ENCODE measurements around the gene PSMC4. TPM values are rescaled to one million over a fixed set of nuclear protein-coding genes. Genes with fewer than 3 reads are reported as not detected.

The PSMC4 gene
- polyA plus RNA-seq, 3 donors, result 81.1 to 93.7 (median 86.7) TPM

- no peak for DNase-seq (ENCODE audit: low read depth in 3 of 3, low spot score in 2 of 3)
Observed at GRCh38 chr19:39986643-39987042, 15.7 kb downstream of the PSMC4 start.

DNA sequence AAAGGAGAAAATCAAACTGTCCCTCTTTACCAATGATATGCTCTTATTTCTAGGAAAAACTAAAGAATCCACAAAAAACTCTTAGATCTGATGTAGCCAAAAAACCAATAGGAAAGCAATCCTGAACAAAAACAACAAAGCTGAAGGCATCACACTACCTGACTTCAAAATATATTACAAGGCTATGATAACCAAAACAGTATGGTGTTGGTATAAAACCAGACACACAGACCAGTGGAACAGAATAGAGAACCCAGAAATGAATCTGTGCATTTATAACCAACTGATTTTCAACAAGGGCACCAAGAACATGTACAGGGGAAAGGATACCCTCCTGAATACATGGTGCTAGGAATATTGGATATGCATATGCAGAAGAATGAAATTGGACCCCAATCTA is 16.2 kb downstream of the PSMC4 start:
- no peak for DNase-seq (ENCODE audit: low read depth in 3 of 3, low spot score in 2 of 3)

- DNase-seq (ENCODE audit: low read depth in 3 of 3, low spot score in 2 of 3), result no peak
Observed at GRCh38 chr19:39987596-39987995, 16.6 kb downstream of the PSMC4 start.

GRCh38 chr19:39993605-39994004 is 22.6 kb downstream of the PSMC4 start:
- no peak for DNase-seq (ENCODE audit: low read depth in 3 of 3, low spot score in 2 of 3)

- no peak for DNase-seq (ENCODE audit: low read depth in 3 of 3, low spot score in 2 of 3)
Observed at GRCh38 chr19:39994361-39994760, 23.4 kb downstream of the PSMC4 start.

GRCh38 chr19:39995794-39996193 is 24.8 kb downstream of the PSMC4 start:
- no peak for DNase-seq (ENCODE audit: low read depth in 3 of 3, low spot score in 2 of 3)

GRCh38 chr19:39996218-39996810 is 25.3 kb downstream of the PSMC4 start:
- DNase-seq (ENCODE audit: low read depth in 3 of 3, low spot score in 2 of 3), result peak; percentile 18 to 27 (median 19)

DNA sequence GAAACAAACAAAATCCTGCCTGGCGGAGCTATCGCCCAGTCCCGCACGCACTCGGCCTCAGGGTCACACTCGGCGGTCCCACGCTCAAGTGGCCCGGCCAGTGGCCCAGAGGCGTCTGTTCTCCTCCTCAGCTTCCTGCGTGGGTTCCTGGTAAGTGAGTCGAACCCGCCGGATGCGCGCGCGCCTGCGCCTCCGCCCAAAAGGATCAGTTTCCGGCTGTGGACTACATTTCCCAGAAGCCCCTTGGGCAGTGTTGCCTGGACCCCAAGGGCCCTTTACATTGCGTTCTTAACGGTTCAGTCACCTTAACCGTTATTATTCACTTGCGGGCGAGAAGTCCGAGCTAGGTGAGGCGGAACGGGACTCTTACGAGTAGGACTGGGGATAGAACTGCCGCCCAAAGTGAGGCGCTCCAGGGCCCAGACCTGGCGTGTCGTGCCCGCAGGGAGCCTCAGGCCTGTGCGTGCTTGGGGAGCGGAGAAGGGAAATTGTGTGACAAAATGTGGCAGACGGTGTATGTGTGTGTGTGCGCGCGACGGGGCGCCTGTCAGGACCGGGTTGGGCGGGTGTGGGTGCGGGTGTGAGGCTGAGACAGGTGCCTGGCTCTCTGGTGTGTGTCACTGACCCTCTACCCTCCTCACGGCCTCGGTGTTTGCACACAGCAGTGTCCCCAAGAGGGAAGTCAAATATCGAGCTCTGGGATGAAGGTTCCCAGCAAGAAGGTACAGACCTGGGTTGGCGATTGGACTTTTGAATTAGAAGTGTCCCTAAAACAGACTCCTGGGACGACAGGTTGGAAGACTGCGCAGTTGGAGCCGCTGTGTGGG is 26.1 kb downstream of the PSMC4 start, which contains the start of gene ZNF546:
TSS of gene ZNF546 (plus strand) at position 250 of the 827 bp plus-strand sequence. CDS start 1,267 bp downstream, outside the sequence.
- DNase-seq (ENCODE audit: low read depth in 3 of 3, low spot score in 2 of 3), result peak; percentile 74 to 87 (median 84)

GRCh38 chr19:39997638-39998216 is 26.8 kb downstream of the PSMC4 start:
- DNase-seq (ENCODE audit: low read depth in 3 of 3, low spot score in 2 of 3), result no peak

DNA sequence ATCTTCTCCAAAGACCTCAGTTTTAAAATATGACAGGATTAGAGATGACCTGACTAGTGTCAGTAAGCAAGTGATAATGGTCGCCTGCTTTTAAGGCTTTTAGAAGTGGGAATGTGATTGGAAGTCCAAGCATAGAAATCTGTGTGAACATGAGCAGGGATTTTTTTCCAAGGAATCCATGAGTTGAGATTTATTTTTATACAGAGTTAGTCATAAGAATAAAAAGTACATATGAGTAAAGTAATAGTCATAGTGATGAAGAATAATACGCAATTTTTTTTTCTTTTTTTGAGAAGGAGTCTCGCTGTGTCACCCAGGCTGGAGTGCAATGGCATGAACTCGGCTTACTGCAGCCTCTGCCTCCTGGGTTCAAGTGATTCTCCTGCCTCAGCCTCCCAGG is 27.5 kb downstream of the PSMC4 start:
- DNase-seq (ENCODE audit: low read depth in 3 of 3, low spot score in 2 of 3), result no peak

DNA sequence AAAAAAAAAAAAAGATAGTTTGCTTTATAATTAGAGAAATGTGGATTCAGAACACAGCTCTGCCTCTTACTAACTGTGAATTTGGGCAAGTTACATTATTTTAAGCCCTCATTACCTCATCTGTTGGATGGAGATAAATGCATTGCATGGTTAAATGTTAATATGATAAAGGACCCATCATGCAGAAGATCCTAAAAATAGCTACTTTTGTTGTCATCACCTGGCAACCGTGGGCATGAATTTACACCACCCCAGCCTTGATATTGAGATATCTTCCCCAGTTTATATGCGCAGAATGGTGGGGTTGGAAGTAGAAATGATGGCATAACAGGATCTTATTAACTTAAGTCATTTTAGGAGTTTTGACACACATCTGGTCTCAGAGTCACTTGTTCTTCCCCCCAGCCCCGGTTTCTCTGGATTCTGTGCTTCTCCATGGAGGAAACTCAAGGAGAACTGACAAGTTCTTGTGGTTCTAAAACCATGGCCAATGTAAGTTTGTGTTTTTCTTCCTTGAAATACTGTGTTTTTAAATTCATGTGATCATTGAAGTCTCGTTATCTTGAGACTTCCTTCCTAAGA is 34.8 kb downstream of the PSMC4 start:
- DNase-seq (ENCODE audit: low read depth in 3 of 3, low spot score in 2 of 3), result no peak

DNA sequence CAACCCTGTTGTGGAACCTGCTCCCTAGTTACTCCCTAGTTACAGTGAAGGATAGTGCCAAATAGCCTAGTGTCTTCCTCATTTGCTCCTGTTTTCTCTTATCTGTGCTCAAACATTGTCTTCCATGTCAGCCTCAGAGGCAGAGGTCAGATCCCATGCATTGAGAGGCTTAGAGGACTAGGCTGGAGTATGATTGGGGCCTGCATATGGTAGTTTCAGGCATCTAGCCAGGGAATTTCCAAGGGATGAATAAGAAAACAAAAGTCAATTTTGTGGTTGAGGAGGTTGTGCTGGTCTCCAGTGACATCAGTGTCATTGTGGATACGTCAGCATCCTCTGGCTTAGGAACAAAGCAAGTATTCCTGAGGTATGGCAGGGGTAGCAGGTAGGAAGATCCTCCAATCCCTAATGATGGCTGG is 35.3 kb downstream of the PSMC4 start:
- no peak for DNase-seq (ENCODE audit: low read depth in 3 of 3, low spot score in 2 of 3)

- no peak for DNase-seq (ENCODE audit: low read depth in 3 of 3, low spot score in 2 of 3)
Observed at GRCh38 chr19:40009674-40010073, 38.7 kb downstream of the PSMC4 start.

- DNase-seq (ENCODE audit: low read depth in 3 of 3, low spot score in 2 of 3), result no peak
Observed at GRCh38 chr19:40013991-40014390, 43.0 kb downstream of the PSMC4 start.

- DNase-seq (ENCODE audit: low read depth in 3 of 3, low spot score in 2 of 3), result no peak
Observed at GRCh38 chr19:40023969-40024368, 53.0 kb downstream of the PSMC4 start.

DNA sequence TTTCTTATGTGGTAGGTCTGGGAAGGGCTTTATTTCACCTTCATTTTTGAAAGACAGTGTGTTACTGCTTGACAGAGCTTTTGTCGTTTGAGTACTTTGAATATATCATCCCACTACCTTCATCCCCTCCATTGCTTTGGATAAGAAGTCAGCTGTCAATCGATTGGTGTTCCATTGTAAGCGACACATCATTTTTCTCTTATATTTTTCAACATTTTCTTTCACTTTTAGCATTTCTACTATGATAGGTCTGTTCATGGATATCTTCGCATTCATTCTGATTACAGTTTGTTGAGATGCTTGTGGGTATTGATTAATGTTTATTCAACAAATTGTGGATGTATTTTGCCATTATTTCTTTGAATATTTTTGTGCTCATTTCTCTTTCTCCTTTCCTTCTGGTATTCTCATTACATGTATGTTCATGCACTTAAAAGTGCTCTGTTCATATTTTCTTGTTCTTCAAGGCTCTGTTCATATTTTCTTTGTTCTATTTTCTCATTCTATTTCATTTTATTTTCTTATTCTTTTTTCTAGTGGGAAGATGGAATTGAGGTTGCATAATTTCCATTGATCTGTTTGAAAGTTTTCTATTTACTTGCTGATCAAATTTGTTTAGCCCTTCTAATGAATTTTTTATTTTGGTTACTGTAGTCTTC is 55.1 kb downstream of the PSMC4 start:
- DNase-seq (ENCODE audit: low read depth in 3 of 3, low spot score in 2 of 3), result no peak

DNA sequence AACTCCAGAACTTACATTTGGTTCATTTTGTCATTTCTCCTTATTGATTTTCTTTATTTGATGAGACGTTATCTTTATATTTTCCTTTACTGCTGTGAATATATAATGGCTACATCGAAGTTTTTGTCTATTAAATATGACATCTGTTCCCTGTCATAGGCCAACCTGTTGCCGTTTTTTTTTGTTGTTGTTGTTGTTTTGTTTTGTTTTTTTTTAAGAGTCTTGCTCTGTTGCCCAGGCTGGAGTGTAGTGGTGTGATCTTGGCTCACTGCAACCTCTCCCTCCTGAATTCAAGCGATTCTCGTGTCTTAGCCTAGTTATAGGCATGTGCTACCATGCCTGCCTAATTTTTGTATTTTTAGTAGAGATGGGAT is 55.6 kb downstream of the PSMC4 start:
- DNase-seq (ENCODE audit: low read depth in 3 of 3, low spot score in 2 of 3), result no peak
